DMS79 treated with DMSO at 0.1 percent for 48 hours (cell line): ENCODE measurements around the gene ZFAND2A.
"Not testable (repeated sequence)": the region's sequence is repeated elsewhere in the genome, so short reads cannot be mapped to it uniquely, and the experiment has no call there.

ENCODE experiments used
- DNase-seq: peaks from one replicate; lab custom pipeline; 2025; lab: John Stamatoyannopoulos, UW

Gene ZFAND2A, protein sequence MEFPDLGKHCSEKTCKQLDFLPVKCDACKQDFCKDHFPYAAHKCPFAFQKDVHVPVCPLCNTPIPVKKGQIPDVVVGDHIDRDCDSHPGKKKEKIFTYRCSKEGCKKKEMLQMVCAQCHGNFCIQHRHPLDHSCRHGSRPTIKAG

DNA sequence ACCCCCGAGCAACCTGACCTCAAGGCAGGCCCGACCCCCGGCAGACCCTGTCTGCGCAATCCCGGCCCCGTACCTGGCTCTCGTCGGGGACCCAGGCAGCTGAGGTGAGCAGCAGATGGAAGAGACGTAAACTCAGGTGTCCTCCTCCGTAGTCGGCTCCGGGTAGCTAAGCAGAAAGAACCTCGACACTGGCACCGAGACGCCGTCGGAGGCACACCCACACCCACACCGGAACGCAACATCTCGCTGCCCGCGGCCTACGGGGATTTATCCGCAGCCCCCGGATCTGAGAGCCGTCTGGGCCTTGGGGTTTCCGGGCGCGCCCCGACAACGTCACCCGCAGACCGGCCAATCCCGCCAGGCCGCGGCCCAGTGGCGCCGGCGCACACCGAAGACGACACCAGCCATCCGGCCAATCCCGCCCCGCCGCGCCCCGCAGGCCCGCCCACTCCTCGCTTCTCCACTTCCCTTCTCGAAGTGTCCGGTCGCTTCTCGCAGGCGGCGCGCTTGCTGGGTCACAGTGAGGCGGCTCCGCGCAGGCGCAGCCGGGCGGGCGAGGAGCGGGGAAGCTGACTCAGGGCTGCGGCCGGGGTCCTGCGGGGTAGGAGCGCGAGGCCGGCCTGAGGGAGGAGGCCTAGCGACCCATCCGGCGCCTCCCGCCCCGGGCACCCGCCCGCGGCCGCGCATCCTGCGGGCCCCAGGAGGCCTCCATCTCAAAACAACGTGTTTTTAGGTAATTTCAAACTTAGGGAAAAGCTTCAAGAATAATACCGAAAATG is at the start of gene ZFAND2A:
Gene ZFAND2A, minus strand, starts transcription at position 306 of the 779 bp plus-strand sequence. CDS start 1,984 bp downstream, outside the sequence.
- peak; percentile 95 for DNase-seq

DNA sequence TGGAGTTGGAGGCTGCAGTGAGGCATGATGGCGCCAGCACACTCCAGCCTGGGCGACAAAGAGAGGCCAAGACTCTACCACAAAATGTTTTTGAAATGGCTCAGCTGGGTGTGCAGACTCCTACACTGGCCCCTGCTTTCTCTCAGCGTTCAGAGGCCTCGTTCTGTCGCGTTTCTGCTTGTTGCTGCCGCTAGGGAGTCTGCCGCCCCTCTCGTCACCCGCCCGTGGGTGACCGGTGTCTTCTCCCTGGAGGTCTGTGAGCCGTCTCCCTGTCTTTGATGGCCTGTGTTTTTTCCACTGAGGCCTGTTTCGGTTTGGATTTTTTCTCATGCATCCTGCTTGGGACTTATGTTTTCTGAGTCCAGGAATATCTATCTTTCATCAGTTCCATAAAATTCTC is 49.1 kb upstream of the ZFAND2A start:
- no peak for DNase-seq

DNA sequence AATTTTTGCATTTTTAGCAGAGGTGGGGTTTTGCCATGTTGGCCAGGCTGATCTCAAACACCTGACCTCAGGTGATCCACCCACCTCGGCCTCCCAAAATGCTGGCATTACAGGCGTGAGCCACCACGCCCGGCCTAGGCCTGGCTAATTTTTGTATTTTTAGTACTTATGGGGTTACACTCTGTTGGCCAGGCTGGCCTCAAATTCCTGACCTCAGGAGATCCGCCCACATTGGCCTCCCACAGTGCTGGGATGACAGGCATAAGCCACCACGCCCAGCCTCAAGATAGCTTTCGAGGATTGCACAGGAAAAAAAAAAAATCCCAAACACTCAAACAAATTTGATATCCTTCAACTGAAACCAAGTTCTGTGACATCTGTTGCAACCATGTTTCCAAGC is 45.7 kb upstream of the ZFAND2A start:
- not testable (repeated sequence) for DNase-seq

DNA sequence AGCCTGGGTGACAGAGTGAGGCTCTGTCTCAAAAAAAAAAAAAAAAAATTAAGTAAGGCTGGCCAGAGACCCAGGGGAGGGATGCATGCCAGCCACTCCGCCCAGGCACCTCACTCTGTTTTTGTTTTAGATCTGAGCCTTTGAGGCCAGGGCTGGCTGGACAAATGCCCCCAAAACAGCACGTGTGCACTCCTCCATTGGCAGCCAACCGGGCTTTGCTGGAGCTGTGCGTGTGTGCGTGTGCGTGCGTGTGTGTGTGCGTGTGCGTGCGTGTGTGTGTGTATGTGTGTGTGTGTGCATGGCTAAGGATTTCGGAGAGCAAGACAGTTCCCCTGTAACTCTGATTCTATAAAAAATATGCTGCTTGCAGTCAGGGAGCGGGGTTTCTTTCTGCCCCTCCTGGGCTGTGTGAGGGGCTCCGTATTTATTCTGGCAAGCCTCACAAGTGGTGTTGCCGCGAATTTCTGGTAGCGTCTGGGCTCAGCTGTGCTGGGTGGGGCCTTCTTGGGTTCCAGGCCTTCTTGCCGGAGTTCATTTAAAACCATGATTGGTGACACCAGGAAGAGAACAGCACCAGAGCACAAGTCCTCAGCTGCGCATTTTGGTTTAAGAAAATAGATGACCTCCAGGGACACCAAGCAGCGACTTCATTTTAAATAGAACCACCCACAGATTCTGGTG is 44.6 kb upstream of the ZFAND2A start:
- DNase-seq: no peak

DNA sequence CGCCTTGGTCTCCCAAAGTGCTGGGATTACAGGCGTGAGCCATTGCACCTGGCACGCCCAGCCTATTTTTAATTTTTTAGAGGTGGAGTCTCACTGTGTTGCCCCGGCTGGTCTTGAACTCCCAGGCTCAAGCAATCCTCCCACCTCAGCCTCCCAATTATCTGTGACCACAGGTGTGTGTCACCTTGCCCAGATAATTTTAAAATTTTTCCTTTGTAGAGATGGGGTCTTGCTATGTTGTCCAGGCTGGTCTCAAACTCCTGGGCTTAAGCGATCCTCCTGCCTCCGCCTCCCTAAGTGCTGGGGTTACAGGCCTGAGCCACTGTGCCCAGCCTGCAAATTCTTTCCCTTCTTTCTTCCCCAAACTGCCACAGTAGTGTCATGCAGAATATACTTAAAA is 42.9 kb upstream of the ZFAND2A start:
- not testable (repeated sequence) for DNase-seq

DNA sequence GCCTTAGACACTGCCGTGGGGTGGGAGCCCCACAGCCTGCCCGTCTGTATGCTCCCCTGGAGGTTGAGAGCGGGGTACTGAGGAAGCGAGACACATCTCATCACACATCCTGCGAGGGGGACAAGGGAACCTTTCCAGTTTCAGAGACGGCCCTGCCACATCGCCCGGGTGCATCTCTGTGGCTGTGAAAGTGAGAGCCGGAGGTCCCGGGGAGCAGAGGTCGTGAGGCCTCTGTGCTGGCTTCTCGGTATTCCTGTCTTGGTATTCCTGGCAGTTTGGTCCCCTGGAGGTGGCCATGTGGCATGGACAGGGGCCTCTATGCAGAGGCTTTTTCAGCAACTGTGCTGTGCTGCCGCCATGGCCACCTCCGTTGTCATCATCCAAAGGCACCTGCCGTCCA is 41.9 kb upstream of the ZFAND2A start:
- no peak for DNase-seq

DNA sequence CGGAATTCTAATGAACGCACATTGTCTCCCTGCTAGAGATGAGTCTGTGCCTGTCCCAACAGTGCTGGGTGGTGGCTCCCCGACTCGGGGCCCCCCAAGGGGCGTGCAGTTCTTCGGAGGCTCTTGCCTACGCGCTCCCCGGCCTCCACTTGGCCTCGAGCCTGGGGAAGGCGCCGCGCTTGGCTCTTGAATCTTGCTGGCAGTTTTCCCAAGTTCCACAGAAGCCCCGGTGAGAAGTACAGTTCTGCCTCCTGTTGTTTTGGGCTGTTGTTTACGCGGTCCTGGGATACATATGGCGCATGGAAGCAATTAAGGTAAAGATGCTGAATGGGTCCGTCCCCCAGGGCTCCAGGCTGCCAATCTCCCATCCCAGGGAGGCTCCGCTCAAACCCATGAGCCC is 40.0 kb upstream of the ZFAND2A start:
- DNase-seq: peak; percentile 44

DNA sequence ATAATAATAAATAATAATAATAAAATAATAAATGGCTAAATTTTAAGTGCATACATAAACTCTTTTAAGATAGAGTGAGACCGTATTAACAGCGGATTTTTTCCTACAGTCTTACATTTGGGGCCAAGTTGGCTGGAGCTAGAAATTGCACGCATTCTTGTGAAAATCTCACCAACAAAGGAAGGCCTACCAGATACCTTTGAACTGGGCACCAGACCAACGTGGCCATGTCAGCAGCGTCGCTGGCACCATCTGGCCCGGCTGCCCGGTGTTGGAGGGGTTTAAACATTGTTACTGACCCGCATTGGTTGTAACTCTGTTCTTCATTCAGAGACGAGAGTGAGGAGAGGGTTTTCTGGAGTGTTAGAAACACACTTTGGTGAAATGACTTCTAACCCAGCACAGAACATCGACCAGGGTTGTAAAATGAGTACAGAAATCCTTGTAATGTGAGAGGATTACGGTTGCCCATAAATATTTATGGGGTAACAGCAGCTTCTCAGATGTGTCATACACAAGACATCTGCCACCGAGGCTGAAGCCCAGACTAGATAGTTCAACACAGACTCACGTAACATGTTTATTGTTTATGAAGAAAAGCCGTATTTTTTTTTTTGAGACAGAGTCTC is 38.1 kb upstream of the ZFAND2A start:
- no peak for DNase-seq

DNA sequence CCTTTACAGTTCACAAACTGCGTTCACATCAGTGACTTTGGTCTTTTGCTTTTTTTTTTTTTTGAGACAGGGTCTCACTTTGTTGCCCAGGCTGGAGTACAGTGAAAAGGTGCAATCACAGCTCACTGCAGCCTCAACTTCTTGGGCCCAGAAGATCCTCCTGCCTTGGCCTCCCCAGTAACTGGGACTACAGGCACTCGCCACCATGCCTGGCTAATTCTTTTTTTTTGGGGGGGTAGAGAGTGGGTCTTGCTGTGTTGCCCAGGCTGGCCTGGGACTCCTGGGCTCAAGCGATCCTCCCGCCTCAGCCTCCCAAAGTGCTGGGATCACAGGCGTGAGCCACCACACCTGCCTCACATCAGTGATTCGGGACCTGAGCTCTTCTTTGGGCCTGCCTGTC is 37.0 kb upstream of the ZFAND2A start:
- no peak for DNase-seq

DNA sequence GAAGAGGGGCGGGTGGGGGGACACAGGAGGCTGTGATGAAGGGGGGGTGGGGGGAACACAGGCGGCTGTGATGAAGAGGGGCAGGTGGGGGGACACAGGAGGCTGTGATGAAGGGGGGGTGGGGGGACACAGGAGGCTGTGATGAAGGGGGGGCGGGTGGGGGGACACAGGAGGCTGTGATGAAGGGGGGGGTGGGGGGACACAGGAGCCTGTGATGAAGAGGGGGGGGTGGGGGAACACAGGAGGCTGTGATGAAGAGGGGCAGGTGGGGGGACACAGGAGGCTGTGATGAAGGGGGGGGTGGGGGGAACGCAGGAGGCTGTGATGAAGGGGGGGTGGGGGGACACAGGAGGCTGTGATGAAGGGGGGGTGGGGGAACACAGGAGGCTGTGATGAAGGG is 36.4 kb upstream of the ZFAND2A start:
- DNase-seq: not testable (repeated sequence)

DNA sequence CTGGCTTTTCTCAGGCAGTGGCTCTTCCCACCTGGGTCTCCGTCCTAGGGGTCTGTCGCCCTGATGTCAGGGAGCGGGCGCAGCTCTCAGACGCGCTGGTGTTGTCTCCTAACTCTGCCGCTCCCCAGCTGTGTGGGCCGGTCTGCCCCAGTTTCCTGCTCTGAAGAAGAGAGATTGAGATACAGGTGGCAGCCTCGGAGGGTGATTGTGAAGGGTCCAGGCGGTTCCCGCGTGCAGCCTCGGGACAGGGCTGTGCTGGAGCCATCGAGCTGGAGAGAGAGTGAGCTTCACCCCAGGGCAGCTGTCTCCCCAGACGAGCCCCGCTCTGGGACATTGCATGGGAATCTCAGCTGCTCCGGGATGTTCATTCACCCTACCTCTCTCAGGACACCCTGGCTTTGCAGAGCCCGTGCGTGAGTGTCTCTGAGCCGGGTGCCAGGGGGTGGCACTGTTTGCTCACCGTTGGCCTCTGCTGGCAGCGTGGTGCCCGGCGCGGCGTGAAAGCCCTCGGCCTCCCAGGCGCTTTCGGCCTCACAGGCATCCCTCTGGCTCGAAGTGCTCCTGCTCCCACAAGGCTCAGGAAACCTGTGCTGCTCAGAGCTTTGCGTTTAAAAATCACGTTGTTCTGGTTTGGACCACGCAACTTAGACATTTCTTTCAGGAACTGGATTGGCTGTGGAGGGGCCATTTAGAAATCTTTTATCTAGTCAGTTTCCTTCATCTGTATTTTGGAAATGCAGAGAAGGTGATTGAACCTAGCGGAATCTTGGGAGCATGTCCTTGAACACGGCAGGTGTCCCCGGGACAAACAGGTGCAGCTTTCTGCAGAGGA is 33.8 kb upstream of the ZFAND2A start:
- DNase-seq: peak; percentile 46

DNA sequence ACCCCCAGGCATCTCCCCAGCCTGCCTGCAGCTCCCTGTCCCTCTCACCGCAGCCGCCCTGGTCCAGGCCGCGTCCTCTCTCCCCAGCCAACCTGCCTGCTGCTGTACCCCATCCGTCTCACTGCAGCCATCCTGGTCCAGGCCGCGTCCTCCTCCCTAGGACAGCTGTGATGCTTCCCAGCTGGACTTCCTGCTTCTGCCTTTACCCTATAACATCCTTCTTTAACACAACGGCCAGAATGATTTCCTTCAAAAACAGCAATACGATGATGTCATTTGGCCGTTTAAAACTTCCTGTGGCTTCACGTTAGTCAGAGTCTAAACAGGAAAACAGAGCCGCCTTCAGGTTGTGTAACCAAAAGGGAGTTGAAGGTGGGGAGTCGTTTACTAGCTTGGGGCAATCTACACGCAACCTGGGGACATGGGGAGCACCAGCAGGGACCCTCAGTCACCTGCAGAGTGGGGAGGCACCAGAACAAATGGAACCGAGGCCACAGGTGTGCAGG is 32.2 kb upstream of the ZFAND2A start:
- DNase-seq: no peak

DNA sequence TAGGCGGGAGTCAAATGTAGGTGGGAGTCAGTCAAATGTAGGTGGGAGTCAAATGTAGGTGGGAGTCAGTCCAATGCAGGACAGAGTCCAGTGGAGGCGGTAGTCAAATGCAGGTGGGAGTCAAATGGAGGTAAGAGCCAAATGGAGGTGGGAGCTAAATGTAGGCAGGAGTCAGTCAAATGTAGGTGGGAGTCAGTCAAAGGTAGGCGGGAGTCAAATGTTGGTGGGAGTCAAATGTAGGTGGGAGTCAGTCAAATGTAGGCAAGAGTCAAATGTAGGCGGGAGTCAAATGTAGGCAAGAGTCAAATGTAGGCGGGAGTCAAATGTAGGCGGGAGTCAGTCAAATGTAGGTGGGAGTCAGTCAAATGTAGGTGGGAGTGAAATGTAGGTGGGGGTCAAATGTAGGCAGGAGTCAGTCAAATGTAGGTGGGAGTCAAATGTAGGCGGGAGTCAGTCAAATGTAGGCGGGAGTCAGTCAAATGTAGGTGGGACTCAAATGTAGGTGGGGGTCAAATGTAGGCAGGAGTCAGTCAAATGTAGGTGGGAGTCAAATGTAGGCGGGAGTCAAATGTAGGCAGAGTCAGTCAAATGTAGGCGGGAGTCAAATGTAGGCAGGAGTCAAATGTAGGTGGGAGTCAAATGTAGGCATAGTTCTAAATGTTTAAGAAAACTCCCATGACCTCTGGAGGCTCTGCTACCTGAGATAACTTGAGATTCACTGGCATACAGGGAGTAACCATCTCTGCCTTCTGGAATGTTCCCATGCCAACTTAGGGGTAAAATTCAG is 30.2 kb upstream of the ZFAND2A start:
- DNase-seq: no peak

DNA sequence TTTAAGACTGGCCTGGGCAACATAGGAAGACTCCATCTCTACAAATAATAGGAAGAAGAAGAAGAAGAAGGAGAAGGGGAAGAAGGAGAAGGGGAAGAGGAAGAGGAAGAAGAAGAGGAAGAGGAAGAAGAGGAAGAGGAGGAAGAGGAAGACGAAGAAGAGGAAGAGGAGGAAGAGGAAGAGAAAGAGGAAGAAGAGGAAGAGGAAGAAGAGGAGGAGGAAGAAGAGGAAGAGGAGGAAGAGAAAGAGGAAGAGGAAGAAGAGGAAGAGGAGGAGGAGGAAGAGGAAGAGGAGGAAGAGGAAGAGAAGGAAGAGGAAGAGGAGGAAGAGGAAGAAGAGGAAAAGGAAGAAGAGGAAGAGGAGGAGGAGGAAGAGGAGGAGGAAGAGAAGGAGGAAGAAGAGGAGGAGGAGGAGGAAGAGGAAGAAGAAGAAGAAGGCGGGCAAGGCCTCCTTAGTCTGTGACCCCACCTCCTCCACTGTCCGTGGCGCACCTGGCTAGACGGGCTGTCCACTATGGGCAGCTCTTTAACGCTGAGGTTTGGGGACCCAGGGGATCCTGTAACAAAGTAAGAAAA is 28.8 kb upstream of the ZFAND2A start:
- no peak for DNase-seq

DNA sequence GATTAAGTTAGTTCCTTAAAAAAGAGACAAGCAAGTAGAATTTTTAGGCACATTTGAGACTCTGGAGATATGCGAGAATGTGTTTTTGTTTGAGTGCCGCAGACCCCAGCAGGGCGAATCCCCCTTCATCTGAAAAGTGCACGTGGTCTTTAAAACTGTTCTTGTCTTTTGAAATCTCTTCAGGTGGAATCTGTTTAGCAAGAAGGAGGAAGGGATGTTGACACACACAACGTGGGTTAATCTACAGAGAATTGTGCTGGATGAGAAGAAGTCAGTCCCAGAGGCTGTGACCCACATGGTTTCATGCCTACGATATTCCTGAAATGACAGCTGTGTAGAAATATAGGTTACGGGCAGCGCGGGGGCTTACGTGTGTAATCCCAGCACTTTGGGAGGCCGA is 27.1 kb upstream of the ZFAND2A start:
- no peak for DNase-seq

DNA sequence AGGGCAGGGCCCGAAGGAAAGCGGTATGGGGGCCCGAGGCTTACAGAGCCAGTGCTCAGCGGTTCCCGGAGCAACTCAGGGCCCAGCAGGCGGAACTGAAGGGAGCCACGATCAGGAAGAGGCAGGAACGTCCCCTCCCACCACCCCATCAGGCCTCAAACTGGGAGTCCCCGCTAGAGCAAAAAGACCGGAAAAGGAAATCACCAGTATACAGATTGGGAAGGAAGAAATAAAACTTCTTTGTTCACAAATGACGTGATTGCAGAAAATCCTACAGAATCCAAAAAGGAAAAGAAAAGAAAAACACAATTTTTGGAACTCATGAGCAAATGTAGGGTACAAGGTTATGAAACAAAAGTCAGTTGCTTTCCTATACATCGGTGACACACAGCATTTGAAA is 21.6 kb upstream of the ZFAND2A start:
- DNase-seq: no peak

DNA sequence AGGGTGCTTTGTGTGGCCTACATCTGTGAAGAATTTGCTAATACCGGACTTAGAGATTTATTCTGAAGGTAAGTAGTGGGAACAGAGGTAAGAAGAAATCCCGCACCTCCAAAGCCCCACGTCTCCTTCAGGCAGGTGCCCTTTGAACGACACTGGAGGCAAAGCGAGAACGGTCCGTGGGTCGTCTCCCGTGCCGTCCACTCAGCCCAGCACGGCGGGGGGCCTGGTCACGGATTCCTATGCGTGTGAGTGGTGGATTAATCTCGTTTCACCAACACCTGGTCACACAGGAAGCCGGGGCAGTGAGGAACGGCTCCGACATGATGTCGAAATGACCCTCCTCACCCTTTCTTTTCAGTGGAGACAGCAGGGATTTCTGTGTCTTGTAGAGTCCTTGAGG is 21.0 kb upstream of the ZFAND2A start:
- no peak for DNase-seq

DNA sequence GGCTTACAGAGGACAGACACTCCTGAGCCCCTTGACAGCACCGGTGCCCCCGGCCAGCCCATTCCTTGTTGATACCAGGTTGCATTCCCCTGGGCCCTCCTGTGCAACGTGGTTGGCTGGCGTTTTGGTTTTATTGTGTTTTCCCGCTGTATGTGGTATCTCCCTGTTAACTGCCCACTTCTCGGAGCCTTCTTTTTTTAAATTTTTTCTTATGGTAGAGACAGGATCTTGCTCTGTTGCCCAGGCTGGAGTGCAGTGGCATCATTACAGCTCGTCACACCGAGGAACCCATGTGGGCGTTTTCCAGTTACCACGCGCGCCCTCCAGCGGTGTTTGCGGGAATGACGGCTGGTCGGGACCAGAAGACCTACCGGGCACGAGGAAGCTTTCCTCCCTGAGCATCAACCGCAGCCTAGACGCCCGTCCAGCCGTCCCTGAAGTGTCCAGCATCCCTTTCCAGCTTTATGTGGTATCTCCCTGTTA is 16.9 kb upstream of the ZFAND2A start:
- DNase-seq: no peak

DNA sequence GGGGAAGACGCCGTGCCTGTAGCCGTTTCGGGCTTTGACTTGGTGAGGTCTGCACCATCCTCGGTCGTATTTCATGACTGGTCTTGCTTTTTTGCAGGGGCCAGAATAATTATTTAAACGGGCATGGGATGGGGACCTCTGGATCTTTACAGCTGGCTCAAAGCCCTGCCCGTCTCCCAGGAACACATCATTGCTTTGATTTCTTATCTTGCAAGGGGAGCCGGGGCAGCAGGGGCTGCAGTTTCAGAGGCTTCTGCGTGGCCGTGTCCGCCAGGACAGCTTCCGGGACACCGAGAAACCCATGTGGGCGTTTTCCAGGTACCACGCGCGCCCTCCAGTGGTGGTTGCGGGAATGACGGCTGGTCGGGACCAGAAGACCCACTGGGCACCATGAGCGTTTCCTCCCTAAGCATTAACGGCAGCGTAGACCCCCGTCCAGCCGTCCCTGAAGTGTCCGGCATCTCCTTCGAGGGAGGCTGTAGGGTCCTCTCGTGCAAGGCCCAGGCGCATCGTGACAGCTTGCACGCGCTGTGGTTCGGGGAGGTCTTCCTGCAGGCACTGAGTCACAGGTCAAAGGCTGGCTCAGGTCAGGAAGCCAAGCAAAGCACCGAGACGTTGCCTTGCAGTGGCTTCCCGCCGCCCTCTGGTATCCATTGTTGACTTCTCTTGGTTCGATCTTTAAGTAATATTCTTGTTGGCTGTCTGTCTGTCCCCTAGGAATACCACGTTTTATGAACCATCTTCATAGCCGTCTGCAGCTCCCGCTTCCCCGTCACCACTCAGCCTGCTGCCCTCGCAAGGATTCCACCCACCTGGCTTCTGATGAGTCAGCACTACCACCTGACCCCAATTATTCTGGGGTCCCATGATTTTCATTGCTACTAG is 16.2 kb upstream of the ZFAND2A start:
- peak; percentile 71 for DNase-seq
